ENCODE measurements around the gene ETFB.

ETFB gene

GRCh38 chr19:51347209-51347928 is 18.8 kb downstream of the ETFB start:
- H3K27ac ChIP-seq, result no peak overlapping the region
- no peak for TF ChIP-seq CTCF (IDR thresholded peaks at IDR 0.05)
- H3K4me3 ChIP-seq, result no peak overlapping the region
- no peak for DNase-seq (ENCODE audit: low spot score)

GRCh38 chr19:51346742-51347141 is 19.4 kb downstream of the ETFB start:
- Histone ChIP-seq H3K27ac (no peak overlapping the region), H3K4me3 (no peak overlapping the region)
- DNase-seq (ENCODE audit: low spot score), result no peak
- no peak for TF ChIP-seq CTCF (IDR thresholded peaks at IDR 0.05)

GRCh38 chr19:51345076-51345620 is 21.0 kb downstream of the ETFB start:
- Histone ChIP-seq H3K4me3 (no peak overlapping the region), H3K27ac (no peak overlapping the region)
- DNase-seq (ENCODE audit: low spot score), result peak; percentile 43
- TF ChIP-seq CTCF (IDR thresholded peaks at IDR 0.05), result no peak

- TF ChIP-seq CTCF (IDR thresholded peaks at IDR 0.05), result no peak
- H3K4me3 ChIP-seq, result no peak overlapping the region
- H3K27ac ChIP-seq, result peak overlapping the region in 1 of 2 donors; percentile 36
- DNase-seq (ENCODE audit: low spot score), result no peak
Measured at GRCh38 chr19:51342631-51343569, 23.3 kb downstream of the ETFB start.

- Histone ChIP-seq H3K4me3 (no peak within 1 kb of the TSS), H3K27ac (peak within 1 kb of the TSS in 1 of 2 donors; percentile 96)
- TF ChIP-seq CTCF (IDR thresholded peaks at IDR 0.05), result no peak
- DNase-seq (ENCODE audit: low spot score), result no peak
Measured at GRCh38 chr19:51341976-51342580, 24.1 kb downstream of the ETFB start, which contains the start of gene VSIG10L. VSIG10L (minus strand) TSS chr19:51342139; CDS start chr19:51342124, 15 bp downstream.

- DNase-seq (ENCODE audit: low spot score), result no peak
- Histone ChIP-seq H3K27ac (peak overlapping the region in 1 of 2 donors; percentile 96), H3K4me3 (no peak overlapping the region)
- TF ChIP-seq CTCF (IDR thresholded peaks at IDR 0.05), result no peak
Measured at GRCh38 chr19:51341066-51341465, 25.1 kb downstream of the ETFB start.
